ENCODE data around the gene CLK2.
A peak's percentile ranks its signal among the peaks of the same experiment; 100 is the strongest.
"Not testable (repeated sequence)": the region's sequence is repeated elsewhere in the genome, so short reads cannot be mapped to it uniquely, and the experiment has no call there.

The CLK2 gene

GRCh38 chr1:155250633-155251449, 22.5 kb downstream of the CLK2 start:
- peak; percentile 100 for TF ChIP-seq CTCF (IDR thresholded peaks at IDR 0.05)
- no peaks in the 10 kb centered on the region for H3K36me3 ChIP-seq
- H3K27me3 ChIP-seq = peaks cover 6% of the 10 kb centered on the region
- peak overlapping the region; percentile 64 to 69 for H3K4me3 ChIP-seq (ENCODE audit: low read depth in 1 of 2, low read length in 1 of 2)
- H3K9me3 ChIP-seq = no peaks in the 10 kb centered on the region
- H3K4me1 ChIP-seq (ENCODE audit: control insufficient read depth in 1 of 2, insufficient read depth in 1 of 2, low read depth in 1 of 2, low read length in 1 of 2) = peaks cover 24 to 27% of the 10 kb centered on the region in 2 experiments
- H3K27ac ChIP-seq = peak overlapping the region; percentile 33

GRCh38 chr1:155250246-155250632, 23.1 kb downstream of the CLK2 start:
- no peak for TF ChIP-seq CTCF (IDR thresholded peaks at IDR 0.05)
- Histone ChIP-seq H3K4me3 (ENCODE audit: low read depth in 1 of 2, low read length in 1 of 2) (peak overlapping the region; percentile 64 to 69), H3K9me3 (no peaks in the 10 kb centered on the region), H3K36me3 (no peaks in the 10 kb centered on the region), H3K27me3 (peaks cover 6% of the 10 kb centered on the region), H3K4me1 (ENCODE audit: control insufficient read depth in 1 of 2, insufficient read depth in 1 of 2, low read depth in 1 of 2, low read length in 1 of 2) (peaks cover 21 to 24% of the 10 kb centered on the region in 2 experiments), H3K27ac (peak overlapping the region; percentile 33)

GRCh38 chr1:155247667-155248553, 25.4 kb downstream of the CLK2 start:
- Histone ChIP-seq H3K27me3 (no peaks in the 10 kb centered on the region), H3K4me3 (ENCODE audit: low read depth in 1 of 2, low read length in 1 of 2) (no peak overlapping the region), H3K36me3 (no peaks in the 10 kb centered on the region), H3K4me1 (ENCODE audit: control insufficient read depth in 1 of 2, insufficient read depth in 1 of 2, low read depth in 1 of 2, low read length in 1 of 2) (peaks cover 33 to 34% of the 10 kb centered on the region in 2 experiments), H3K27ac (no peak overlapping the region), H3K9me3 (no peaks in the 10 kb centered on the region)
- no peak for TF ChIP-seq CTCF (IDR thresholded peaks at IDR 0.05)

DNA sequence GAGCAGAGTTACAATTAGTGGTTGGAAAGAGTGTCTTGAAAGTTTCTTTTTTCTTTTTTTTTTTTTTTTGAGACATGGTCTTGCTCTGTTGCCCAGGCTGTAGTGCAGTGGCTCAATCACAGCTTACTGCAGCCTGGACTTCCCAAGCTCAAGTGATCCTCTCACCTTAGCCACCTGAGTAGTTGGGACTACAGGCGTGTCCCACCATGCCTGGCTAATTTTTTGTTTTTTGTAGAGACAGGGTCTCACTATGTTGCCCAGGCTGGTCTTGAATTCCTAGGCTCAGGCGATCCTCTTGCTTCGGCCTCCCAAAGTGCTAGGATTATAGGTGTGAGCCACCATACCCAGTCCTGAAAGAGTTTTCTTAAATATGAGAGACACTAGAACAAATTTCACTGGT, 26.5 kb downstream of the CLK2 start:
- H3K36me3 ChIP-seq; H3K27ac ChIP-seq; H3K9me3 ChIP-seq; H3K4me3 ChIP-seq (ENCODE audit: low read depth in 1 of 2, low read length in 1 of 2); H3K27me3 ChIP-seq: not testable (repeated sequence)
- H3K4me1 ChIP-seq (ENCODE audit: control insufficient read depth in 1 of 2, insufficient read depth in 1 of 2, low read depth in 1 of 2, low read length in 1 of 2) = peaks cover 44 to 45% of the 10 kb centered on the region in 2 experiments

DNA sequence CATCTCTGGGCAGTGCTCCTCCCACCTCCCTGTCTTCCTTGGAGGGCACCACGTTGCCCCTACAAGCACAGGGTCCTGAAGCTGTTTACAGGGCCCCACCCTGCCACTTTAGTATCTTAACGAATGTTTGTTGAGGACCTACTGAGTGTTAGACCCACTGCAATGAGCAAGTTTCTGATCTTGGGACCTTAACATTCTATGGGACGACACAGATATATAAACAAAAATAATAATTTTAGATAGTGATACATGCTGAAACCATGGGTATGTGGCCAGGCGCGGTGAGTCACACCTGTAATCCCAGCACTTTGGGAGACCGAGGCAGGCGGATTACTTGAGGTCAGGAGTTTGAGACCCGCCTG, 28.2 kb downstream of the CLK2 start:
- Histone ChIP-seq H3K27me3 (no peaks in the 10 kb centered on the region), H3K4me3 (ENCODE audit: low read depth in 1 of 2, low read length in 1 of 2) (peak overlapping the region; percentile 92 to 95), H3K4me1 (ENCODE audit: control insufficient read depth in 1 of 2, insufficient read depth in 1 of 2, low read depth in 1 of 2, low read length in 1 of 2) (peaks cover 47 to 52% of the 10 kb centered on the region in 2 experiments), H3K36me3 (peaks cover under 1% of the 10 kb centered on the region), H3K27ac (peak overlapping the region; percentile 86), H3K9me3 (no peaks in the 10 kb centered on the region)
- TF ChIP-seq CTCF (IDR thresholded peaks at IDR 0.05) = no peak

Data from neutrophil (primary cell).